ENCODE data around the gene OR5F1.

Gene OR5F1

GRCh38 chr11:55994525-55994924 lies at the start of gene OR5F1:
TSS of gene OR5F1 (minus strand) at chr11:55994625. CDS start at chr11:55994625, 0 bp downstream.
- no peak for DNase-seq

GRCh38 chr11:56027354-56027753 lies 32.9 kb upstream of the OR5F1 start, which contains the start of gene OR5AS1:
TSS of gene OR5AS1 (plus strand) at chr11:56027654. CDS start at chr11:56030419, 2,765 bp downstream.
- DNase-seq = no peak

GRCh38 chr11:56013805-56014204 lies 19.4 kb upstream of the OR5F1 start:
- DNase-seq = no peak

- no peak for DNase-seq
These were observed 16.3 kb upstream of the OR5F1 start for GRCh38 chr11:56010716-56011115.

- DNase-seq = no peak
These were observed 23.5 kb downstream of the OR5F1 start for GRCh38 chr11:55970935-55971334.

GRCh38 chr11:55969845-55970244 lies 24.6 kb downstream of the OR5F1 start, which contains the start of gene OR10AG1:
TSS of gene OR10AG1 (minus strand) at chr11:55969945. CDS start at chr11:55969907, 38 bp downstream.
- DNase-seq = no peak

- no peak for DNase-seq
These were observed 26.5 kb downstream of the OR5F1 start for GRCh38 chr11:55967914-55968313.

GRCh38 chr11:55966391-55966790 lies 28.0 kb downstream of the OR5F1 start:
- no peak for DNase-seq

- no peak for DNase-seq
These were observed 37.9 kb downstream of the OR5F1 start for GRCh38 chr11:55956521-55956920.

GRCh38 chr11:55949330-55949729 lies 45.1 kb downstream of the OR5F1 start:
- no peak for DNase-seq

All from CD4-positive, alpha-beta T cell treated with Interferon gamma for 1 hour (primary cell).